Loucy (cell line): Measurements from ENCODE around the gene FITM1.

Experiments
- CTCF ChIP-seq: fragments of 200-600 bp; sonication (generic); conservative IDR thresholded peaks from 2 replicates; pipeline ENCODE4 v1.5.1; 2014; ENCODE audit warnings: mild to moderate bottlenecking, antibody characterized with exemption, low read length
- EZH2phosphoT487 ChIP-seq: fragments of 200-600 bp; IDR thresholded peaks from 2 replicates; pipeline ENCODE4 v1.6.1; 2018; ENCODE audit warnings: antibody characterized with exemption, mild to moderate bottlenecking, moderate library complexity, borderline replicate concordance

- no peak for TF ChIP-seq CTCF
- no peak for TF ChIP-seq EZH2phosphoT487
Measured at GRCh38 chr14:24138396-24139271, 8.2 kb downstream of the FITM1 start.
